K562 (cell line): ENCODE measurements around the gene SPRTN. TPM values are rescaled to one million over a fixed set of nuclear protein-coding genes. Genes with fewer than 3 reads are reported as not detected.
A peak's percentile ranks its signal among the peaks of the same experiment; 100 is the strongest.

ENCODE experiments used
- ATAC-seq: fragments of 200-7000 bp; cut with Tn5 transposase; 3 replicates; pipeline ENCODE4 v1.9.1; 2020; ENCODE audit warnings: moderate library complexity
- Bru-seq: library from RNA; stranded (reverse); fragments of 400-500 nt; gene quantifications from one replicate; lab custom pipeline; 2021; lab: Mats Ljungman, UMichigan
- BruChase-seq, 2 experiments: library from RNA; stranded (reverse); fragments of 400-500 nt; gene quantifications; one replicate each; lab custom pipeline; 2021; lab: Mats Ljungman, UMichigan
- BruUV-seq: library from RNA; stranded (reverse); fragments of 400-500 nt; replicated peaks from 2 replicates; lab custom pipeline; 2021; lab: Mats Ljungman, UMichigan
- CTCF ChIA-PET: fragments of 300-600 bp; formaldehyde crosslinking; extraction: SDS; loops from one replicate; lab custom pipeline; 2021; ENCODE audit warnings: low intra/inter-chr PET ratio; lab: Yijun Ruan, JAX
- POLR2A ChIA-PET: fragments of 300-600, 350-650 bp; sonication (Branson Sonifier 250); formaldehyde crosslinking; extraction: SDS; loops from one replicate; lab custom pipeline; 2021; ENCODE audit warnings: antibody characterized with exemption, inconsistent platforms; lab: Yijun Ruan, JAX
- DNase-seq, 4 experiments: peaks; one replicate each; pipeline versions ENCODE4 v3.0.0 to v3.0.0-alpha.2; 2011 to 2018; ENCODE audit warnings: low spot score in 3 of 4, mixed read lengths in 3 of 4; ENCODE audit errors: extremely low read depth in 1 of 4
- FAIRE-seq: peaks from 2 replicates; lab custom pipeline; 2011; peaks lifted over from hg19 to GRCh38; lab: Jason Lieb, UNC
- H2AFZ ChIP-seq: 2 replicates; pipeline ENCODE4 v1.6.0; 2011; ENCODE audit warnings: low read depth, low read length, control low read depth, inconsistent platforms
- H3K27ac ChIP-seq: fragments of 200-600 bp; 3 replicates; pipeline ENCODE4 v1.8.0; 2011; ENCODE audit warnings: low read depth, mild to moderate bottlenecking, control low read depth, inconsistent platforms, low read length, moderate library complexity, mixed read lengths; ENCODE audit errors: extremely low read depth
- H3K27me3 ChIP-seq, 2 experiments: fragments of 300-600 bp in 1 of 2; 2 replicates in 1 of 2; 3 replicates in 1 of 2; pipeline versions ENCODE4 v1.6.0 to v1.8.0; 2011; ENCODE audit warnings: inconsistent platforms in 2 of 2, low read length in 2 of 2, mild to moderate bottlenecking in 1 of 2, mixed read lengths in 1 of 2, moderate library complexity in 1 of 2; ENCODE audit not compliant: control insufficient read depth in 2 of 2, insufficient read depth in 2 of 2
- H3K36me3 ChIP-seq: fragments of 300-600 bp; 3 replicates; pipeline ENCODE4 v1.8.0; 2011; ENCODE audit warnings: mild to moderate bottlenecking, low read length, inconsistent platforms; ENCODE audit not compliant: control insufficient read depth, insufficient read depth
- H3K4me1 ChIP-seq, 2 experiments: fragments of 200-600 bp in 1 of 2; replicated peaks in 1 of 2; 2 replicates in 1 of 2; 3 replicates in 1 of 2; pipeline versions ENCODE4 v1.5.1 to v1.8.0; 2011; ENCODE audit warnings: inconsistent platforms in 2 of 2, low read length in 2 of 2, mild to moderate bottlenecking in 1 of 2, mixed read lengths in 1 of 2, moderate library complexity in 1 of 2; ENCODE audit not compliant: control insufficient read depth in 2 of 2, insufficient read depth in 2 of 2
- H3K4me2 ChIP-seq: 2 replicates; pipeline ENCODE4 v1.6.1; 2011; ENCODE audit warnings: low read length, control low read depth, inconsistent platforms, mixed read lengths; ENCODE audit not compliant: insufficient read depth
- H3K4me3 ChIP-seq: fragments of 200-600 bp; sonication (generic), shearing (Covaris generic); 2 replicates; pipeline ENCODE4 v1.5.1; 2016; ENCODE audit warnings: control low read depth, inconsistent platforms
- H3K79me2 ChIP-seq: fragments of 200-600 bp; 3 replicates; pipeline ENCODE4 v1.8.0; 2011; ENCODE audit warnings: low read length, inconsistent platforms; ENCODE audit not compliant: control insufficient read depth, insufficient read depth
- H3K9ac ChIP-seq, 2 experiments: 2 replicates each; pipeline versions ENCODE4 v1.6.0 to v1.6.1; 2011; ENCODE audit warnings: low read depth in 2 of 2, low read length in 2 of 2, control low read depth in 1 of 2, inconsistent platforms in 1 of 2, mild to moderate bottlenecking in 1 of 2, mixed read lengths in 1 of 2; ENCODE audit not compliant: insufficient read depth in 1 of 2
- H3K9me1 ChIP-seq: one replicate; pipeline ENCODE4 v1.6.0; 2011; ENCODE audit warnings: inconsistent platforms, mild to moderate bottlenecking, low read length, moderate library complexity; ENCODE audit not compliant: control insufficient read depth, insufficient read depth
- H3K9me3 ChIP-seq: replicated peaks from 2 replicates; pipeline ENCODE4 v1.5.1; 2011; ENCODE audit warnings: low read depth, low read length, inconsistent platforms; ENCODE audit not compliant: control insufficient read depth, insufficient read depth
- H4K20me1 ChIP-seq: replicated peaks from 2 replicates; pipeline ENCODE4 v1.6.1; 2011; ENCODE audit warnings: low read length, inconsistent platforms, mixed read lengths; ENCODE audit not compliant: control insufficient read depth, insufficient read depth
- CTCF ChIP-seq, 3 experiments: IDR thresholded peaks in 2 of 3; conservative IDR thresholded peaks in 1 of 3; 2 replicates each; pipeline ENCODE4 v1.5.1; 2011 to 2012; ENCODE audit warnings: low read length in 3 of 3, mild to moderate bottlenecking in 3 of 3, control low read depth in 2 of 3, improper control_type of control experiment in 1 of 3, inconsistent platforms in 1 of 3, low read depth in 1 of 3, mixed read lengths in 1 of 3, moderate library complexity in 1 of 3; ENCODE audit not compliant: insufficient read depth in 2 of 3
- E2F6 ChIP-seq, 2 experiments: IDR thresholded peaks; 2 replicates each; pipeline ENCODE4 v1.6.1; 2011; ENCODE audit warnings: borderline replicate concordance in 1 of 2, control low read depth in 1 of 2, low read depth in 1 of 2, low read length in 1 of 2, mild to moderate bottlenecking in 1 of 2, mixed read lengths in 1 of 2, moderate library complexity in 1 of 2; ENCODE audit not compliant: insufficient read depth in 1 of 2, insufficient read length in 1 of 2, poor library complexity in 1 of 2, severe bottlenecking in 1 of 2; ENCODE audit errors: extremely low read depth in 1 of 2
- HNRNPL ChIP-seq: fragments of 200-400 bp; formaldehyde crosslinking; IDR thresholded peaks from 2 replicates; pipeline ENCODE4 v1.6.1; 2017; ENCODE audit warnings: low read depth, mild to moderate bottlenecking, low read length
- RBBP5 ChIP-seq: fragments of 200-600 bp; sonication (generic); IDR thresholded peaks from 2 replicates; pipeline ENCODE4 v1.6.1; 2012; ENCODE audit warnings: borderline replicate concordance, mild to moderate bottlenecking, low read length, control low read depth, inconsistent platforms; ENCODE audit not compliant: insufficient read depth, poor library complexity, severe bottlenecking
- SAP30 ChIP-seq: fragments of 200-600 bp; sonication (generic); IDR thresholded peaks from 2 replicates; pipeline ENCODE4 v1.6.1; 2012; ENCODE audit warnings: borderline replicate concordance, low read depth, mild to moderate bottlenecking, moderate library complexity, low read length, control low read depth, inconsistent platforms; ENCODE audit not compliant: insufficient read depth, poor library complexity, severe bottlenecking
- SMARCC2 ChIP-seq: fragments of 450-650 bp; IDR thresholded peaks from 2 replicates; pipeline ENCODE4 v1.6.1; 2017; ENCODE audit warnings: antibody characterized with exemption, moderate library complexity, mild to moderate bottlenecking, low read depth
- ZBTB7A ChIP-seq: IDR thresholded peaks from 2 replicates; pipeline ENCODE4 v1.6.1; 2011; ENCODE audit warnings: low read depth, mild to moderate bottlenecking, low read length, moderate library complexity, borderline replicate concordance; ENCODE audit not compliant: control insufficient read depth
- ZNF316 ChIP-seq: fragments of 450-650 bp; IDR thresholded peaks from 2 replicates; pipeline ENCODE4 v1.6.1; 2016
- ZNF384 ChIP-seq: IDR thresholded peaks from 2 replicates; pipeline ENCODE4 v1.6.1; 2012; ENCODE audit warnings: low read depth, low read length, improper control_type of control experiment
- WGBS: fragments of 100-300 bp; shearing (Covaris generic); methylation state at CpG from one replicate; pipeline ENCODE4 v1.1.6; 2016; ENCODE audit warnings: low coverage, mixed read lengths; ENCODE audit not compliant: insufficient coverage; ENCODE audit errors: missing lambda C conversion rate; 5-methylcytosine and 5-hydroxymethylcytosine counted together
- in situ Hi-C: fragments of 300-500 bp; cut with MboI; formaldehyde crosslinking; loops from 4 replicates; pipeline ENCODE4 v1.15.0; 2018; ENCODE audit warnings: inconsistent platforms, mixed read lengths
- intact Hi-C: fragments of 100-400 bp; cut with micrococcal nuclease; formaldehyde crosslinking; loops from 2 replicates; pipeline ENCODE4 v1.14.2; 2022
- long read RNA-seq, 3 experiments: library from polyadenylated mRNA in 2 of 3; library from RNA in 1 of 3; unstranded in 2 of 3; stranded (forward) in 1 of 3; transcript quantifications; one replicate each; pipeline ENCODE4 v2.0.0, GENCODE V29; 2019 to 2022
- polyA minus RNA-seq, 3 experiments: library from RNA; depleted of rRNA, polyadenylated mRNA; stranded (reverse); fragments of >200 nt; gene quantifications; 2 replicates each; pipeline ENCODE4 v1.2.3, GENCODE V29; 2011
- polyA plus RNA-seq, 8 experiments: library from polyadenylated mRNA; depleted of rRNA in 4 of 8; stranded (reverse) in 5 of 8; unstranded in 3 of 8; fragments of >200 nt; fragmentation: Nextera tagmentation in 2 of 8; fragmentation: Illumina TruSeq in 1 of 8; extraction: Ambion mirVana in 2 of 8; extraction: Trizol in 1 of 8; gene quantifications; 2 replicates each; pipeline versions ENCODE4 v1.2.1 to v1.2.3, GENCODE V29; 2011 to 2014; ENCODE audit warnings: inconsistent platforms in 1 of 8, missing spikeins in 1 of 8
- total RNA-seq, 7 experiments: library from RNA; depleted of rRNA in 6 of 7; stranded (reverse); fragments of >200 nt in 6 of 7; fragmentation: Illumina TruSeq in 2 of 7; extraction: Trizol in 2 of 7; gene quantifications; 2 replicates each; pipeline versions ENCODE4 v1.2.1 to v1.2.3, GENCODE V29; 2011 to 2021; ENCODE audit warnings: low replicate concordance in 1 of 7

The SPRTN gene
- total RNA-seq (2011; cell fraction: chromatin; rRNA removed; ENCODE audit: low replicate concordance) = 42.1 and 69.3 TPM in 2 replicates
- 30.9 and 32.4 TPM in 2 replicates for total RNA-seq (2011; cell fraction: nucleolus; rRNA removed)
- total RNA-seq (2011; cell fraction: nucleoplasm; rRNA removed) = 37.6 and 46.4 TPM in 2 replicates
- 28.6 and 32.5 TPM in 2 replicates for total RNA-seq (2014; rRNA removed)
- total RNA-seq (2014; rRNA removed; fragmentation: Illumina TruSeq; extraction: Trizol) = 21.7 and 23.8 TPM in 2 replicates
- 28.2 and 31.7 TPM in 2 replicates for total RNA-seq (2015; rRNA removed; fragmentation: Illumina TruSeq; extraction: Trizol)
- total RNA-seq (2021) = 21.2 and 23.3 TPM in 2 replicates
- polyA plus RNA-seq (2011; rRNA removed) = 11.0 and 16.9 TPM in 2 replicates
- 12.1 and 12.4 TPM in 2 replicates for polyA plus RNA-seq (2011; cell fraction: cytosol; rRNA removed)
- 16.3 and 17.6 TPM in 2 replicates for polyA plus RNA-seq (2011; cell fraction: nucleus; rRNA removed)
- polyA plus RNA-seq (2012) = 8.8 and 11.4 TPM in 2 replicates
- 17.2 and 22.4 TPM in 2 replicates for polyA plus RNA-seq (2014; fragmentation: Illumina TruSeq; extraction: Trizol)
- 10 to 100 TPM in 1 of 2 experiments, 1 to 10 TPM in 1; 8.1 to 10.1 TPM for polyA plus RNA-seq (2014; fragmentation: Nextera tagmentation; extraction: Ambion mirVana)
- 20.0 and 21.7 TPM in 2 replicates for polyA plus RNA-seq (2014; rRNA removed)
- 31.0 and 32.1 TPM in 2 replicates for polyA minus RNA-seq (2011; rRNA and poly(A)+ RNA removed)
- 16.0 and 19.6 TPM in 2 replicates for polyA minus RNA-seq (2011; cell fraction: cytosol; rRNA and poly(A)+ RNA removed)
- 21.9 and 37.9 TPM in 2 replicates for polyA minus RNA-seq (2011; cell fraction: nucleus; rRNA and poly(A)+ RNA removed)
- percentile 87 among the genes with signal in this experiment for Bru-seq, nascent RNA
- percentile 91 among the genes with signal in this experiment for BruChase-seq, experiment 1, labeled RNA remaining after a 2-hour chase
- BruChase-seq, experiment 2, labeled RNA remaining after a 6-hour chase = percentile 89 among the genes with signal in this experiment
- long read RNA-seq, experiment 1, transcript SPRTN-202 (5 exons, 3,468 nt) = major isoform, 67 of 80 reads
- long read RNA-seq, experiment 1, partial matches to known transcripts = 1 of 80 reads
- long read RNA-seq, experiment 1, other reads (novel, unspliced or antisense) = 6 of 80 reads
- long read RNA-seq, experiment 2, partial matches to known transcripts = 0 of 22 reads
- long read RNA-seq, experiment 2, other reads (novel, unspliced or antisense) = 15 of 22 reads
- long read RNA-seq, experiment 3, transcript SPRTN-202 (5 exons, 3,468 nt) = major isoform, 21 of 34 reads
- long read RNA-seq, experiment 3, transcript SPRTN-204 (4 exons, 3,559 nt) = minor isoform, 10 of 34 reads
- long read RNA-seq, experiment 3, partial matches to known transcripts = 1 of 34 reads
- long read RNA-seq, experiment 3, other reads (novel, unspliced or antisense) = 1 of 34 reads

DNA sequence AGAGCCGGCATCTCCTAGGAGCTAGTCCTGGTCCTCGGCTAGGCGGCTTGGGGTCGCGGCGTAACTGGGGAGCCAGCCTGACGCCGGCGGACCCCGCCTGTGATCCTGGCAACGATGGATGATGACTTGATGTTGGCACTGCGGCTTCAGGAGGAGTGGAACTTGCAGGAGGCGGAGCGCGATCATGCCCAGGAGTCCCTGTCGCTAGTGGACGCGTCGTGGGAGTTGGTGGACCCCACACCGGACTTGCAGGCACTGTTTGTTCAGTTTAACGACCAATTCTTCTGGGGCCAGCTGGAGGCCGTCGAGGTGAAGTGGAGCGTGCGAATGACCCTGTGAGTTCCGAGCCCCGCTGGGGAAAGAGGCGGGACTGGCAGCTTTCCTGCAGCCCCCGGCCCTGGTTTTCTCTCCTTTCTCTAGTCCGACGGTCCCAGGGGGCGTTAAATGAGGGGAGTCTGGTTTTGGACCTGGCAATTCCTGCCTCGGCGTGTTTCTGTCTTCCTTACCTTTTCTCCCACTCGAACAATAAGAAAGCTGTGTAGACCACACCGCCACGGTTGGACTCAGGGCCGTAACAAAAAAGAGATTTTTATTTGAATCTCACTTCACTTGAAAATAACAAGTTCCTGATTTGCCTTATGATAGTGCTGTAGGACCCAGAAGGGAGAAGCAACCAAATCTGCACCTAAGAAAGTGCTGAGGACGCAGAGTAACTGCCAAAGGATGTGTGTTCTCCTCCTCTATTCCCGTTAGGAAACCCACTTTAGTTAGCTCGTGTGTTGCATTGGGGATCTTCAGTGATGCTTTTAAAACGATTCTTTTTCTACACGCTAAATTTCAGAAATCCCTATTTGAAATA lies at the start of gene SPRTN:
TSS of gene SPRTN (plus strand) at position 24 of the 859 bp plus-strand sequence. CDS start at position 115, 91 bp downstream.
- H3K36me3 ChIP-seq = peaks cover 39% of the 10 kb centered on the region
- intact Hi-C loops = loop anchor here (10.0 kb wide), 1 partner anchor 354 kb away; no protein-coding TSS in a partner anchor
- H3K9me3 ChIP-seq = no peaks in the 10 kb centered on the region
- peak within 1 kb of the TSS; percentile 87 for H2AFZ ChIP-seq
- H3K9me1 ChIP-seq = no peaks in the 10 kb centered on the region
- in situ Hi-C loops = no loop called here
- H3K4me3 ChIP-seq = peak within 1 kb of the TSS; percentile 77
- ChIA-PET POLR2A (interaction anchor here (0.5 to 2.8 kb wide), 19 partner anchors 8 to 328 kb away, joined by 3 to 10 read pairs (median 3); partner anchors contain the start of gene TSNAX), CTCF (no interaction called here)
- H3K79me2 ChIP-seq = peaks cover 75% of the 10 kb centered on the region
- WGBS = under 1% methylated on average over 41 of the region's 43 CpGs
- ATAC-seq (peak; percentile 82), DNase-seq (peak; percentile 25 to 93 (median 92)), FAIRE-seq (peak; percentile 11)
- H3K9ac ChIP-seq = peak within 1 kb of the TSS; percentile 87 to 98
- H3K27ac ChIP-seq = peak within 1 kb of the TSS; percentile 91
- H3K27me3 ChIP-seq = no peaks in the 10 kb centered on the region
- H3K4me1 ChIP-seq = peaks cover 21 to 32% of the 10 kb centered on the region in 2 experiments; a peak in 4 of 5 replicates
- peaks cover 15% of the 10 kb centered on the region for H4K20me1 ChIP-seq
- H3K4me2 ChIP-seq = peak within 1 kb of the TSS; percentile 96
- TSS peak; percentile 75 for BruUV-seq
- TF ChIP-seq SAP30 = peak; percentile 78
- peak; percentile 26; the same call in 1 of the 2 replicates for TF ChIP-seq ZNF316
- TF ChIP-seq HNRNPL = no peak
- peak; percentile 35 to 59 for TF ChIP-seq E2F6 (IDR thresholded peaks at IDR 0.05; ENCODE audit: borderline replicate concordance in 1 of 2, extremely low read depth in 1 of 2, insufficient read depth in 1 of 2, insufficient read length in 1 of 2, low read depth in 1 of 2, low read length in 1 of 2, poor library complexity in 1 of 2, severe bottlenecking in 1 of 2)
- peak; percentile 65; the same call in 1 of the 2 replicates for TF ChIP-seq SMARCC2
- TF ChIP-seq CTCF (IDR thresholded peaks at IDR 0.05 in 2 of 3, conservative IDR thresholded peaks at IDR 0.05 in 1 of 3; ENCODE audit: insufficient read depth in 2 of 3, low read depth in 1 of 3, low read length in 3 of 3) = peak in 1 of 3 experiments; percentile 27; a peak in 1 of 6 replicates
- TF ChIP-seq ZBTB7A = peak; percentile 65; the same call in 1 of the 2 replicates
- 0 out of 2 replicates have a peak, but pooled peaks have one; percentile 10 for TF ChIP-seq ZNF384
- TF ChIP-seq RBBP5 = peak; percentile 85
